ENCODE measurements around the gene NPRL2.

Gene NPRL2

GRCh38 chr3:50321336-50322114, 29.1 kb downstream of the NPRL2 start:
- peak; percentile 36 for TF ChIP-seq CTCF (IDR thresholded peaks at IDR 0.05; ENCODE audit: low read depth, low read length)
- H3K9me3 ChIP-seq: no peaks in the 10 kb centered on the region
- peaks cover 3% of the 10 kb centered on the region for H3K4me1 ChIP-seq
- peak; percentile 85 for DNase-seq
- peak overlapping the region; percentile 65 for H3K4me3 ChIP-seq (ENCODE audit: low read depth, low read length)
- H3K27me3 ChIP-seq: no peaks in the 10 kb centered on the region
- peaks cover 17% of the 10 kb centered on the region for H3K36me3 ChIP-seq

GRCh38 chr3:50320853-50321335, 29.7 kb downstream of the NPRL2 start:
- no peaks in the 10 kb centered on the region for H3K9me3 ChIP-seq
- peak; percentile 72 for DNase-seq
- H3K27me3 ChIP-seq: no peaks in the 10 kb centered on the region
- H3K4me3 ChIP-seq (ENCODE audit: low read depth, low read length): peak overlapping the region; percentile 65
- H3K4me1 ChIP-seq: peaks cover 3% of the 10 kb centered on the region
- TF ChIP-seq CTCF (IDR thresholded peaks at IDR 0.05; ENCODE audit: low read depth, low read length): no peak
- H3K36me3 ChIP-seq: peaks cover 17% of the 10 kb centered on the region

GRCh38 chr3:50319894-50320625, 30.5 kb downstream of the NPRL2 start:
- DNase-seq: no peak
- TF ChIP-seq CTCF (IDR thresholded peaks at IDR 0.05; ENCODE audit: low read depth, low read length): no peak
- Histone ChIP-seq H3K27me3 (no peaks in the 10 kb centered on the region), H3K9me3 (no peaks in the 10 kb centered on the region), H3K4me3 (ENCODE audit: low read depth, low read length) (peak overlapping the region; percentile 65), H3K4me1 (peaks cover 3% of the 10 kb centered on the region), H3K36me3 (peaks cover 17% of the 10 kb centered on the region)

GRCh38 chr3:50319181-50319893, 31.2 kb downstream of the NPRL2 start:
- DNase-seq: no peak
- TF ChIP-seq CTCF (IDR thresholded peaks at IDR 0.05; ENCODE audit: low read depth, low read length): no peak
- Histone ChIP-seq H3K4me3 (ENCODE audit: low read depth, low read length) (no peak overlapping the region), H3K4me1 (peaks cover 3% of the 10 kb centered on the region), H3K36me3 (peaks cover 17% of the 10 kb centered on the region), H3K27me3 (no peaks in the 10 kb centered on the region), H3K9me3 (no peaks in the 10 kb centered on the region)

GRCh38 chr3:50318615-50319014, 32.0 kb downstream of the NPRL2 start:
- peaks cover 17% of the 10 kb centered on the region for H3K36me3 ChIP-seq
- no peak overlapping the region for H3K4me3 ChIP-seq (ENCODE audit: low read depth, low read length)
- TF ChIP-seq CTCF (IDR thresholded peaks at IDR 0.05; ENCODE audit: low read depth, low read length): no peak
- peaks cover 3% of the 10 kb centered on the region for H3K4me1 ChIP-seq
- H3K9me3 ChIP-seq: no peaks in the 10 kb centered on the region
- no peaks in the 10 kb centered on the region for H3K27me3 ChIP-seq
- no peak for DNase-seq
